ENCODE data around the gene ARHGAP30. TPM values are rescaled to one million over a fixed set of nuclear protein-coding genes. Genes with fewer than 3 reads are reported as not detected.

ARHGAP30 gene
- total and polyA plus RNA-seq, 2 of the 4 experiments (the other 2 are of a cell fraction), result 0.02 TPM; not detected in 1

DNA sequence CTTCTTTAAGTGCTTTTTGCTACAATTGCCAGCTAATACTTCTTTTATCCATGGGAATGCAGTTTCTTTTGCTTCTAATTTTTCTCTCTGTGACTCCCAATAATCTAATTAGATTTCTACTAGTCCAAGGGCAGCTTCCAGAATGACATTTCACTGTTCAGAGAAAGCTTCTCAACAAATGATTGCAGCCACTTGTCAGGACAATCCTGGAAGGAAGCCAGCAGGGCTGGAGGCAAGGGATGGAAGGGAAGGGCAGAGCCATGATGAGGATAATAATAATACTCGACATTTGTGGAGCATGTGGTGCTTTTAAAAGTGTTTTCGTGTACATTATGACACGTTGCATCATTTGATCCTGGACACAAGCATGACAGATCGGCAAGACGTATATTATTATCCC, 68.2 kb downstream of the ARHGAP30 start:
- no peaks in the 10 kb centered on the region for H4K20me1 ChIP-seq (ENCODE audit: insufficient read depth, low read length)
- no peak overlapping the region for H2BK120ac ChIP-seq (ENCODE audit: low read depth, low read length)
- DNase-seq (no peak), ATAC-seq (ENCODE audit: low read depth) (no peak)
- H3K56ac ChIP-seq (ENCODE audit: extremely low read depth, insufficient read depth, low read length), result no peak overlapping the region
- dilution Hi-C loops (cut with HindIII; ENCODE audit: low sequenced_read_pairs, unreplicated experiment), result no loop called here
- H4K5ac ChIP-seq (ENCODE audit: low read depth, low read length), result no peak overlapping the region
- no peak overlapping the region for H4K91ac ChIP-seq (ENCODE audit: insufficient read depth, low read depth, low read length)
- H2AFZ ChIP-seq (replicated peaks; ENCODE audit: low read length, poor library complexity), result no peak overlapping the region
- no peaks in the 10 kb centered on the region for H3K9me3 ChIP-seq (ENCODE audit: control insufficient read depth, insufficient read depth, low read length)
- ChIA-PET POLR2A (ENCODE audit: unreplicated experiment) (no interaction called here), CTCF (no interaction called here)
- 39% methylated on average over 3 of the region's 5 CpGs; no CpG with 5 or more reads in 1 of the 2 experiments for WGBS, 2 experiments (ENCODE audit: extremely low coverage in 2 of 2, insufficient read length in 1 of 2)
- no peak overlapping the region for H3K14ac ChIP-seq (replicated peaks; ENCODE audit: low read depth, low read length)
- H3K4ac ChIP-seq (ENCODE audit: low read depth, low read length), result no peak overlapping the region
- no peaks in the 10 kb centered on the region for H3K79me1 ChIP-seq (ENCODE audit: low read depth in 1 of 2, low read length in 2 of 2)
- H3K4me1 ChIP-seq (ENCODE audit: control insufficient read depth, insufficient read depth, low read length), result no peaks in the 10 kb centered on the region
- no peak overlapping the region for H3K23ac ChIP-seq (ENCODE audit: low read depth, low read length)
- H2BK15ac ChIP-seq (ENCODE audit: low read depth, low read length), result no peak overlapping the region
- in situ Hi-C loops (cut with MboI; ENCODE audit: low sequenced_read_pairs), result no loop called here
- no peak for TF ChIP-seq RFX5 (IDR thresholded peaks at IDR 0.05; ENCODE audit: low read depth, low read length)
- TF ChIP-seq CEBPB (IDR thresholded peaks at IDR 0.05; ENCODE audit: low read depth, low read length), result no peak
- TF ChIP-seq ELK1 (IDR thresholded peaks at IDR 0.05; ENCODE audit: borderline replicate concordance, low read depth, low read length), result no peak
- TF ChIP-seq BHLHE40 (IDR thresholded peaks at IDR 0.05; ENCODE audit: low read depth, low read length), result no peak
- no peak for TF ChIP-seq RCOR1 (IDR thresholded peaks at IDR 0.05; ENCODE audit: insufficient replicate concordance, low read length)
- TF ChIP-seq SMC3 (IDR thresholded peaks at IDR 0.05; ENCODE audit: low read depth, low read length), result no peak
- TF ChIP-seq MAZ (IDR thresholded peaks at IDR 0.05; ENCODE audit: borderline replicate concordance, low read depth, low read length), result no peak
- TF ChIP-seq, protein P1, sequence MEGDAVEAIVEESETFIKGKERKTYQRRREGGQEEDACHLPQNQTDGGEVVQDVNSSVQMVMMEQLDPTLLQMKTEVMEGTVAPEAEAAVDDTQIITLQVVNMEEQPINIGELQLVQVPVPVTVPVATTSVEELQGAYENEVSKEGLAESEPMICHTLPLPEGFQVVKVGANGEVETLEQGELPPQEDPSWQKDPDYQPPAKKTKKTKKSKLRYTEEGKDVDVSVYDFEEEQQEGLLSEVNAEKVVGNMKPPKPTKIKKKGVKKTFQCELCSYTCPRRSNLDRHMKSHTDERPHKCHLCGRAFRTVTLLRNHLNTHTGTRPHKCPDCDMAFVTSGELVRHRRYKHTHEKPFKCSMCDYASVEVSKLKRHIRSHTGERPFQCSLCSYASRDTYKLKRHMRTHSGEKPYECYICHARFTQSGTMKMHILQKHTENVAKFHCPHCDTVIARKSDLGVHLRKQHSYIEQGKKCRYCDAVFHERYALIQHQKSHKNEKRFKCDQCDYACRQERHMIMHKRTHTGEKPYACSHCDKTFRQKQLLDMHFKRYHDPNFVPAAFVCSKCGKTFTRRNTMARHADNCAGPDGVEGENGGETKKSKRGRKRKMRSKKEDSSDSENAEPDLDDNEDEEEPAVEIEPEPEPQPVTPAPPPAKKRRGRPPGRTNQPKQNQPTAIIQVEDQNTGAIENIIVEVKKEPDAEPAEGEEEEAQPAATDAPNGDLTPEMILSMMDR (conservative IDR thresholded peaks at IDR 0.05; ENCODE audit: low read depth, low read length), result no peak
- TF ChIP-seq RAD21 (IDR thresholded peaks at IDR 0.05; ENCODE audit: low read length), result no peak
- no peak for TF ChIP-seq MAFK (IDR thresholded peaks at IDR 0.05; ENCODE audit: low read depth, low read length)
- no peak for TF ChIP-seq MXI1 (IDR thresholded peaks at IDR 0.05; ENCODE audit: borderline replicate concordance, low read depth, low read length)
- TF ChIP-seq USF2 (IDR thresholded peaks at IDR 0.05; ENCODE audit: low read depth, low read length), result no peak
- TF ChIP-seq NFE2L2 (IDR thresholded peaks at IDR 0.05; ENCODE audit: low read depth, low read length), result no peak
- TF ChIP-seq FOS (IDR thresholded peaks at IDR 0.05; ENCODE audit: low read depth, low read length), result no peak
- no peak overlapping the region for H2BK5ac ChIP-seq (ENCODE audit: low read depth, low read length, poor library complexity, severe bottlenecking)
- no peak overlapping the region for H3K27ac ChIP-seq (ENCODE audit: insufficient read depth, low read length)
- no peak overlapping the region for H3K4me2 ChIP-seq (ENCODE audit: low read depth, low read length)
- no peak overlapping the region for H4K8ac ChIP-seq (ENCODE audit: low read depth in 2 of 2, low read length in 2 of 2)
- H2BK20ac ChIP-seq (ENCODE audit: low read depth, low read length), result no peak overlapping the region
- no peak overlapping the region for H3K4me3 ChIP-seq (ENCODE audit: insufficient read depth, low read depth, low read length)
- H2AK5ac ChIP-seq (ENCODE audit: low read depth, low read length), result no peak overlapping the region
- H3K9me1 ChIP-seq (ENCODE audit: insufficient read depth, low read length), result no peaks in the 10 kb centered on the region
- intact Hi-C loops (cut with micrococcal nuclease), result no loop called here
- no peak overlapping the region for H3K9ac ChIP-seq (ENCODE audit: low read depth, low read length)
- H2AK9ac ChIP-seq (replicated peaks; ENCODE audit: low read depth, low read length, poor library complexity), result no peak overlapping the region
- H3K27me3 ChIP-seq (ENCODE audit: control insufficient read depth, insufficient read depth, low read length), result no peaks in the 10 kb centered on the region
- H3K36me3 ChIP-seq (ENCODE audit: control insufficient read depth, insufficient read depth, low read length), result no peaks in the 10 kb centered on the region
- no peak overlapping the region for H3K18ac ChIP-seq (ENCODE audit: low read depth, low read length)
- no TSS peak for BruUV-seq (replicated peaks)

All from IMR-90 (cell line).